ENCODE data around the gene OXCT1. TPM values are rescaled to one million over a fixed set of nuclear protein-coding genes. Genes with fewer than 3 reads are reported as not detected.
A peak's percentile ranks its signal among the peaks of the same experiment; 100 is the strongest.

Gene OXCT1
- total and polyA plus RNA-seq, 9 of the 15 experiments (the other 6 are each of a cell fraction or from before 2014, with no cell fraction given), result 24.7 to 61.2 (median 41.9) TPM

DNA sequence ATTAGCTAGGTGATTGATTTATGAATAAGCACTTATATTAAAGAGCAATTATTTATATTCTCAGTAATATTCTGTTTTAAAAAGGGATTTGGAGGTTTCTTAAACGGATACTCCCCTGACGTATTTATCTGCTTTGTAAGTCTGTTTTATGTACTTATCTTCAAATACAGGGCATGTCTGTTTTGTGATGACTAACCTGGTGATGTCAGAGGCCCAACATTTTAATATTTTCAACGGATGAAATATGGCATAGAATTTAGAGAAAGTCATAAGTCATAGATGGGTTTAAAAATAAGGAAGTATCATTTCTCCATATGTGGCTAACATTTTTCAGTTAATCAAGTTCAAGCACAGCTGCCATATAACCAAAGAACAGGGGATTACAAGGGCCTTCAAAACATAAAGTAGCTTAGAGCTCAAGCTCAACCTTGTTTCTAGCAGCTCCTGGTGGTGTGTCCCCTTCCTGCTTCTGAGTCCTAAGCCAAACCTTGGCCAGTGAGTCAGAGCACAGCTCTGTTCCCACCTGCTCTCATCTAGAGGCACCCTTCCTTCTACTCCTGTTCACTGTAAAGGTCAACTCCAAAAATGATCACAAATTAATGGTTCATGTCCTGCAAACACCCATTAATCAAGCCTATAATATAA, 131.4 kb downstream of the OXCT1 start (continued):
- no peak for TF ChIP-seq ATF1 (CRISPR knock-in tag; IDR thresholded peaks at IDR 0.05)
- peak; percentile 48; the same call in 1 of the 2 replicates for TF ChIP-seq ATF1 (tag; IDR thresholded peaks at IDR 0.05)
- TF ChIP-seq ADNP (tag; IDR thresholded peaks at IDR 0.05), result no peak
- TF ChIP-seq CREB1 (IDR thresholded peaks at IDR 0.05), result peak; percentile 33; the same call in 1 of the 2 replicates
- TF ChIP-seq CREB1 (CRISPR knock-in tag; IDR thresholded peaks at IDR 0.05), result no peak
- TF ChIP-seq RFX7 (CRISPR knock-in tag; IDR thresholded peaks at IDR 0.05), result no peak
- no peak for TF ChIP-seq ZNF76 (CRISPR knock-in tag; IDR thresholded peaks at IDR 0.05; ENCODE audit: borderline replicate concordance)
- TF ChIP-seq, protein P1, sequence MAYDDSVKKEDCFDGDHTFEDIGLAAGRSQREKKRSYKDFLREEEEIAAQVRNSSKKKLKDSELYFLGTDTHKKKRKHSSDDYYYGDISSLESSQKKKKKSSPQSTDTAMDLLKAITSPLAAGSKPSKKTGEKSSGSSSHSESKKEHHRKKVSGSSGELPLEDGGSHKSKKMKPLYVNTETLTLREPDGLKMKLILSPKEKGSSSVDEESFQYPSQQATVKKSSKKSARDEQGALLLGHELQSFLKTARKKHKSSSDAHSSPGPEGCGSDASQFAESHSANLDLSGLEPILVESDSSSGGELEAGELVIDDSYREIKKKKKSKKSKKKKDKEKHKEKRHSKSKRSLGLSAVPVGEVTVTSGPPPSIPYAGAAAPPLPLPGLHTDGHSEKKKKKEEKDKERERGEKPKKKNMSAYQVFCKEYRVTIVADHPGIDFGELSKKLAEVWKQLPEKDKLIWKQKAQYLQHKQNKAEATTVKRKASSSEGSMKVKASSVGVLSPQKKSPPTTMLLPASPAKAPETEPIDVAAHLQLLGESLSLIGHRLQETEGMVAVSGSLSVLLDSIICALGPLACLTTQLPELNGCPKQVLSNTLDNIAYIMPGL (CRISPR knock-in tag; IDR thresholded peaks at IDR 0.05), result no peak
- no peak for TF ChIP-seq LCOR (CRISPR knock-in tag; IDR thresholded peaks at IDR 0.05)
- TF ChIP-seq PKNOX1 (IDR thresholded peaks at IDR 0.05), result 0 out of 2 replicates have a peak, but pooled peaks have one; percentile 16
- no peak for TF ChIP-seq ZNF217 (CRISPR knock-in tag; IDR thresholded peaks at IDR 0.05)
- no peak for TF ChIP-seq STAT5B (CRISPR knock-in tag; IDR thresholded peaks at IDR 0.05)
- no peak for TF ChIP-seq ASH1L (IDR thresholded peaks at IDR 0.05; ENCODE audit: borderline replicate concordance, low read depth, partially characterized antibody)
- no peak for TF ChIP-seq MAFG (tag; conservative IDR thresholded peaks at IDR 0.05)
- TF ChIP-seq TCFL5 (CRISPR knock-in tag; conservative IDR thresholded peaks at IDR 0.05), result no peak
- TF ChIP-seq ZNF398 (CRISPR knock-in tag; IDR thresholded peaks at IDR 0.05), result no peak
- no peak for TF ChIP-seq U2AF1 (optimal IDR thresholded peaks at IDR 0.05; ENCODE audit: low read depth, low read length)
- TF ChIP-seq MBD2 (IDR thresholded peaks at IDR 0.05; ENCODE audit: borderline replicate concordance, low read depth), result no peak
- no peak for TF ChIP-seq MAZ (CRISPR knock-in tag; conservative IDR thresholded peaks at IDR 0.05 in 1 of 2, IDR thresholded peaks at IDR 0.05 in 1 of 2)
- TF ChIP-seq RBFOX2 (IDR thresholded peaks at IDR 0.05; ENCODE audit: low read depth, low read length), result no peak
- no peak for TF ChIP-seq MTF1 (CRISPR knock-in tag; IDR thresholded peaks at IDR 0.05; ENCODE audit: borderline replicate concordance)
- no peak for TF ChIP-seq BDP1 (IDR thresholded peaks at IDR 0.05; ENCODE audit: insufficient read depth, insufficient read length)
- TF ChIP-seq ZFP30 (CRISPR knock-in tag; IDR thresholded peaks at IDR 0.05; ENCODE audit: borderline replicate concordance), result no peak
- no peak for TF ChIP-seq HNRNPH1 (optimal IDR thresholded peaks at IDR 0.05; ENCODE audit: low read depth, low read length)
- no peak for TF ChIP-seq FIP1L1 (IDR thresholded peaks at IDR 0.05; ENCODE audit: low read depth, low read length, poor library complexity, severe bottlenecking)
- no peak for TF ChIP-seq ZNF436 (CRISPR knock-in tag; IDR thresholded peaks at IDR 0.05)
- TF ChIP-seq MTA1 (IDR thresholded peaks at IDR 0.05; ENCODE audit: borderline replicate concordance), result no peak

All from K562 (cell line).